HTERT RPE-1 (cell line): ENCODE results near the gene ARHGAP24.
"Not testable (repeated sequence)": the region's sequence is repeated elsewhere in the genome, so short reads cannot be mapped to it uniquely, and the experiment has no call there.

Experiments
- in situ Hi-C: fragments of 300-500 bp; cut with MboI; formaldehyde crosslinking; loops from 4 replicates; pipeline ENCODE4 v1.14.3; 2020; ENCODE audit warnings: low sequenced_read_pairs

ARHGAP24 gene

GRCh38 chr4:85803856-85804255 is 328.9 kb downstream of the ARHGAP24 start:
- in situ Hi-C loops = no loop called here

GRCh38 chr4:85805891-85806290 is 330.9 kb downstream of the ARHGAP24 start:
- in situ Hi-C loops = no loop called here

- in situ Hi-C loops = no loop called here
Observed at GRCh38 chr4:85806334-85806733, 331.4 kb downstream of the ARHGAP24 start.

GRCh38 chr4:85807247-85807950 is 332.4 kb downstream of the ARHGAP24 start:
- in situ Hi-C loops = no loop called here

GRCh38 chr4:85808104-85808503 is 333.2 kb downstream of the ARHGAP24 start:
- in situ Hi-C loops = no loop called here

GRCh38 chr4:85808864-85809263 is 333.9 kb downstream of the ARHGAP24 start:
- in situ Hi-C loops = no loop called here

GRCh38 chr4:85812776-85813175 is 337.8 kb downstream of the ARHGAP24 start:
- in situ Hi-C loops = no loop called here

GRCh38 chr4:85815796-85816459 is 341.0 kb downstream of the ARHGAP24 start:
- in situ Hi-C loops = no loop called here

GRCh38 chr4:85818700-85819099 is 343.8 kb downstream of the ARHGAP24 start:
- in situ Hi-C loops = no loop called here

GRCh38 chr4:85820101-85820500 is 345.2 kb downstream of the ARHGAP24 start:
- in situ Hi-C loops = not testable (repeated sequence)

GRCh38 chr4:85821688-85822455 is 346.9 kb downstream of the ARHGAP24 start:
- in situ Hi-C loops = no loop called here

GRCh38 chr4:85823295-85823694 is 348.3 kb downstream of the ARHGAP24 start:
- in situ Hi-C loops = no loop called here

GRCh38 chr4:85824166-85824945 is 349.4 kb downstream of the ARHGAP24 start:
- in situ Hi-C loops = no loop called here

GRCh38 chr4:85826060-85826678 is 351.2 kb downstream of the ARHGAP24 start:
- in situ Hi-C loops = no loop called here

GRCh38 chr4:85828027-85828890 is 353.3 kb downstream of the ARHGAP24 start:
- in situ Hi-C loops = no loop called here

GRCh38 chr4:85829276-85830051 is 354.5 kb downstream of the ARHGAP24 start:
- in situ Hi-C loops = no loop called here

GRCh38 chr4:85831647-85832046 is 356.7 kb downstream of the ARHGAP24 start:
- in situ Hi-C loops = no loop called here

GRCh38 chr4:85833302-85833701 is 358.4 kb downstream of the ARHGAP24 start:
- in situ Hi-C loops = no loop called here

- in situ Hi-C loops = no loop called here
Observed at GRCh38 chr4:85834934-85835333, 360.0 kb downstream of the ARHGAP24 start.
